Bronchial epithelial cell (primary cell): ENCODE measurements around the gene BMPR1B. TPM values are rescaled to one million over a fixed set of nuclear protein-coding genes. Genes with fewer than 3 reads are reported as not detected.

ENCODE experiments used
- DNase-seq: peaks from one replicate; pipeline ENCODE4 v3.0.0-alpha.2; 2010; ENCODE audit warnings: low read depth
- FAIRE-seq: peaks from 2 replicates; lab custom pipeline; 2011; peaks lifted over from hg19 to GRCh38; lab: Jason Lieb, UNC
- H3K27me3 ChIP-seq: 2 replicates; pipeline ENCODE4 v1.5.1; 2011; ENCODE audit warnings: low read length; ENCODE audit not compliant: control insufficient read depth, insufficient read depth
- H3K36me3 ChIP-seq: 2 replicates; pipeline ENCODE4 v1.5.1; 2011; ENCODE audit warnings: low read length; ENCODE audit not compliant: control insufficient read depth, insufficient read depth
- H3K4me3 ChIP-seq: 2 replicates; pipeline ENCODE4 v1.5.1; 2011; ENCODE audit warnings: mild to moderate bottlenecking, low read depth, low read length, control low read depth
- total RNA-seq: library from RNA; depleted of rRNA; stranded (reverse); fragments of >200 nt; gene quantifications from 2 replicates; pipeline ENCODE4 v1.2.1, GENCODE V29; 2014
- TF ChIP-seq, protein P1 (sequence below): IDR thresholded peaks from 2 replicates; pipeline ENCODE4 v1.5.1; 2011; ENCODE audit warnings: mild to moderate bottlenecking, moderate library complexity, low read length, control low read depth, inconsistent platforms; ENCODE audit not compliant: insufficient read depth, severe bottlenecking

BMPR1B gene
- total RNA-seq, 1 donor from 2014 or later: 15.3 TPM

DNA sequence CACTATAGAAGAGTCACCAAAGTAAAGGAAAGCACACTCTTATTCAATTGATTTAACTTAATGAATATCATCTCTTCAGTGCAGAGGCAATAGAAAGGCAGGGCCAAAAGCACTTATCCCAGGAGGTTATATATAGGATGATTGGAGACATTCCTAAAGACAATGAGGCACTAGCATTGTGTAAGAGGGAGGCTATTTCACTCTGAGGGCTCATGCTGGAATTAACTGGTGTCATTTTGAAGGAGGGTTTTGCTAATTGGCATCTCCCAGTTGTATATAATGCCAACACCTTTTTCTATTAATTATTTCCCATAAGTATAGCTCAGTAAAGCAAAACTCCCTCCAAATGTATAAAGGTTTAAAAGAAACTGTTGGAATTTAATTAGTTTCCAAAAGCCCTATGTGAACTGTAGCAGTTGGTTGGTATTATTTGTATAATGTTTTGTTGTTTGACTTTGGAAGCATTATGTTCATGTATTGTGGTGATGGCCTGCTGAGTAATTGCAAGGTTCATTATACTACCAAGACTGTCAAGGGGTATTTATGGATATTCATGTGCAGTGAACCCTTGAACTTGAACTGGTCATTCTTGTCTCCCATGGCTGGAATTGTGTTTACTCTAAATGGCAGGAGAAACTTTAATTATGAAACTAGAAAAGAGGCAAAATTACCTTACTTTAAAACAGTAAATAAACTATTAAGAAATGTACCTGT, 270.3 kb downstream of the BMPR1B start:
- H3K27me3 ChIP-seq: no peaks in the 10 kb centered on the region
- no peak for DNase-seq
- H3K36me3 ChIP-seq: no peaks in the 10 kb centered on the region

DNA sequence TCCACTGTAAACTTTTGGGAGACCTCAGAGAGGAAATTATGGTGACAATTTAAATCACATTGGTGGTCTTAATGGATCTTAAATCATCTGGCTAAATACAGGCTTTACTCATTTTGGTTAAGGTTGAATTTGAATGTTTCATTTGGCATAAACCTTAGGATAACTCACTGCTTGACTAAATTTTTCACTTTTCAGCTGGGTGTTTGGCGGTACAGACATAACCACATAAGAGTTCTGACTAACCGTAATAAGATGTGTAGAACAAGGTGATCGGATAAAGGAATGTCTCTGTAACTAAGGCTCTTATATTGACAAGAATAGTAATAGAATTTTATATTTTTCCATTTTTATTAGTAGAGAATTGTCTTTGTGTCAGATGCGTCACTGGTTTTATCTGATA, 281.0 kb downstream of the BMPR1B start:
- no peaks in the 10 kb centered on the region for H3K27me3 ChIP-seq
- H3K36me3 ChIP-seq: no peaks in the 10 kb centered on the region
- H3K4me3 ChIP-seq: no peak overlapping the region
- FAIRE-seq (no peak), DNase-seq (no peak)
- TF ChIP-seq, protein P1, sequence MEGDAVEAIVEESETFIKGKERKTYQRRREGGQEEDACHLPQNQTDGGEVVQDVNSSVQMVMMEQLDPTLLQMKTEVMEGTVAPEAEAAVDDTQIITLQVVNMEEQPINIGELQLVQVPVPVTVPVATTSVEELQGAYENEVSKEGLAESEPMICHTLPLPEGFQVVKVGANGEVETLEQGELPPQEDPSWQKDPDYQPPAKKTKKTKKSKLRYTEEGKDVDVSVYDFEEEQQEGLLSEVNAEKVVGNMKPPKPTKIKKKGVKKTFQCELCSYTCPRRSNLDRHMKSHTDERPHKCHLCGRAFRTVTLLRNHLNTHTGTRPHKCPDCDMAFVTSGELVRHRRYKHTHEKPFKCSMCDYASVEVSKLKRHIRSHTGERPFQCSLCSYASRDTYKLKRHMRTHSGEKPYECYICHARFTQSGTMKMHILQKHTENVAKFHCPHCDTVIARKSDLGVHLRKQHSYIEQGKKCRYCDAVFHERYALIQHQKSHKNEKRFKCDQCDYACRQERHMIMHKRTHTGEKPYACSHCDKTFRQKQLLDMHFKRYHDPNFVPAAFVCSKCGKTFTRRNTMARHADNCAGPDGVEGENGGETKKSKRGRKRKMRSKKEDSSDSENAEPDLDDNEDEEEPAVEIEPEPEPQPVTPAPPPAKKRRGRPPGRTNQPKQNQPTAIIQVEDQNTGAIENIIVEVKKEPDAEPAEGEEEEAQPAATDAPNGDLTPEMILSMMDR: no peak

More for the DNA sequence above, 270.3 kb downstream of the BMPR1B start:
- H3K4me3 ChIP-seq: no peak overlapping the region
- FAIRE-seq: no peak
- TF ChIP-seq, protein P1: no peak

DNA sequence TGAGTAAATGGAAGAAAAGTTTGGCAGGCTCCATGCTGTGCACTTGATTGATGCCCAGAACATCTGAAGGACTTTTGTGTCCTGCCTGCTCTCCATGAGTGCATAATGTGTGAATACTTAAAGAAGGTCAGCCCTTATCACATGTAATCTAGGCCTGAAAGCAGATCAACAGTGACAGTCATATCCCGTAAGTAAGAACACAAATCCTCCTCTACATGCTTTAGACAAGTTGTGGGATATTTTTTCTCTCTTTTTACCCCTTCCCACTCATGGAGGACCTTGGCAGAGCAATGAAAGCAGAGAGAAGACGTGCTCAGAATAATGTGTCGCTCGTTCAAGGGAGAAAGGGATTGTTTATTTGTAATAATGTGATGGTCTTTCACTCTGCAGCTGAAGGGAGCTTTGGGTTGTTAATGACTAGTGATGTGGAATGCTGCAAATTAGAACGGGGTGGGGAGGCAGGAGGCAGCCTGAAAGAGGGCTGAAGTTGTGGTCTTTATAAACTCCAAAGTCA, 286.6 kb downstream of the BMPR1B start:
- DNase-seq (no peak), FAIRE-seq (no peak)
- no peaks in the 10 kb centered on the region for H3K36me3 ChIP-seq
- no peaks in the 10 kb centered on the region for H3K27me3 ChIP-seq
- H3K4me3 ChIP-seq: no peak overlapping the region
- TF ChIP-seq, protein P1: no peak

DNA sequence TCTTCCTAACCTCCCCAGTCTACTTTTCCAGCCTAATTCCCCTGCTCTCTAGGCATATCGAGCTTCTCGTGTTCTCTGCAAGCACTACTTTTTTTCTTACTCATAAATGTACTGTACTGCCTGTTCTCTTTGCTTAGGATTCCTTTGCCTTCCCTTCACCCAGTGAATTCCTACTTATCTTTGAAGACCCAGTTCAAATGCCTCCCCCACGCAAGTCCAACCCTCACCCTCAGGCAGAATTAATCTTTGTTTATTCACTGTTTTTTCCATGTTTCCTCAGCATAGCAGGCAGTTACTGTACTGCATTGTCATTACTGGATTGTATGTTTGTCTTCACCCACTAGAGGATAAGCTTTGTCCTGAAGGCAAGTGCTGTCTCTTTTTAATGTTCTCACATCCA, 287.7 kb downstream of the BMPR1B start:
- TF ChIP-seq, protein P1: no peak
- no peak for FAIRE-seq

DNA sequence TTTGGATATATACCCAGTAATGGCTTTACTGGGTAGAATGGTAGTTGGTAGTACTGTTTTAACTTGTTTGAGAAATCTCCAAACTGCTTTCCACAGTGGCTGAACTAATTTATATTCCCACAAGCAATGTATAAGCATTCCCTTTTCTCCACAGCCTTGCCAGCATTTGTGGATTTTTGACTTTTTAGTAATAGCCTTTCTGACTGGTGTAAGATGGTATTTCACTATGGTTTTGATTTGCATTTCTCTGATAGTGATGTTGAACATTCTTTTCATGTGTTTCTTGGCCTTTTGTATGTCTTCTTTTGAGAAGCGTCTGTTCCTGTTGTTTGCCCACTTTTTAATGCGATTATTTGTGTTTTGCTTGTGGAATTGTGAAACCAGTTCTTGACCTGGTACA, 290.5 kb downstream of the BMPR1B start:
- Histone ChIP-seq H3K27me3 (no peaks in the 10 kb centered on the region), H3K4me3 (no peak overlapping the region), H3K36me3 (no peaks in the 10 kb centered on the region)
- FAIRE-seq (no peak), DNase-seq (no peak)
- TF ChIP-seq, protein P1: no peak

More for the DNA sequence above, 287.7 kb downstream of the BMPR1B start:
- H3K36me3 ChIP-seq: no peaks in the 10 kb centered on the region
- peak; percentile 46 for DNase-seq
- H3K4me3 ChIP-seq: no peak overlapping the region
- H3K27me3 ChIP-seq: no peaks in the 10 kb centered on the region
